GM12892 (cell line): ENCODE data around the gene PRR11.
"Not testable (repeated sequence)": the region's sequence is repeated elsewhere in the genome, so short reads cannot be mapped to it uniquely, and the experiment has no call there.

ENCODE experiments used
- DNase-seq: peaks from one replicate; pipeline ENCODE4 v3.0.0; 2011; ENCODE audit not compliant: insufficient read length
- FAIRE-seq: peaks from 2 replicates; lab custom pipeline; 2011; peaks lifted over from hg19 to GRCh38; lab: Jason Lieb, UNC
- POLR2A ChIP-seq: IDR thresholded peaks from 2 replicates; pipeline ENCODE4 v1.6.1; 2011; ENCODE audit warnings: low read depth, low read length, control low read depth
- POLR2AphosphoS5 ChIP-seq: IDR thresholded peaks from 2 replicates; pipeline ENCODE4 v1.6.1; 2011; ENCODE audit warnings: low read depth, low read length, control low read depth
- TAF1 ChIP-seq: IDR thresholded peaks from 2 replicates; pipeline ENCODE4 v1.6.1; 2011; ENCODE audit warnings: low read depth, mild to moderate bottlenecking, control low read depth, low read length, borderline replicate concordance

Gene PRR11

GRCh38 chr17:59126809-59127417 is 28.6 kb upstream of the PRR11 start:
- FAIRE-seq (no peak), DNase-seq (no peak)
- no peak for TF ChIP-seq TAF1
- TF ChIP-seq POLR2A: no peak
- TF ChIP-seq POLR2AphosphoS5: no peak

- TF ChIP-seq TAF1 (no peak), POLR2AphosphoS5 (no peak), POLR2A (no peak)
- DNase-seq: no peak
- no peak for FAIRE-seq
These were observed 25.7 kb upstream of the PRR11 start for GRCh38 chr17:59129814-59130213.

GRCh38 chr17:59131131-59131530 is 24.4 kb upstream of the PRR11 start:
- FAIRE-seq: no peak
- TF ChIP-seq TAF1: no peak
- TF ChIP-seq POLR2A: no peak
- no peak for TF ChIP-seq POLR2AphosphoS5

GRCh38 chr17:59138339-59138738 is 17.2 kb upstream of the PRR11 start:
- not testable (repeated sequence) for FAIRE-seq, DNase-seq

More at GRCh38 chr17:59131131-59131530, 24.4 kb upstream of the PRR11 start:
- DNase-seq: no peak

- DNase-seq (no peak), FAIRE-seq (no peak)
- no peak for TF ChIP-seq TAF1
- TF ChIP-seq POLR2A: no peak
- no peak for TF ChIP-seq POLR2AphosphoS5
These were observed 15.6 kb upstream of the PRR11 start for GRCh38 chr17:59139939-59140338.

GRCh38 chr17:59141860-59142259 is 13.7 kb upstream of the PRR11 start:
- FAIRE-seq (no peak), DNase-seq (no peak)
- no peak for TF ChIP-seq POLR2AphosphoS5
- no peak for TF ChIP-seq POLR2A
- no peak for TF ChIP-seq TAF1

- FAIRE-seq: no peak
- TF ChIP-seq POLR2AphosphoS5 (no peak), POLR2A (no peak), TAF1 (no peak)
- no peak for DNase-seq
These were observed 9.9 kb upstream of the PRR11 start for GRCh38 chr17:59145571-59146096.

GRCh38 chr17:59149051-59149450 is 6.5 kb upstream of the PRR11 start:
- no peak for DNase-seq
- FAIRE-seq: no peak
- TF ChIP-seq POLR2A (no peak), TAF1 (no peak), POLR2AphosphoS5 (no peak)

- FAIRE-seq (no peak), DNase-seq (no peak)
- no peak for TF ChIP-seq TAF1
- no peak for TF ChIP-seq POLR2A
- TF ChIP-seq POLR2AphosphoS5: no peak
These were observed 5.6 kb upstream of the PRR11 start for GRCh38 chr17:59149841-59150511.

GRCh38 chr17:59151006-59151405 is 4.5 kb upstream of the PRR11 start:
- no peak for DNase-seq
- TF ChIP-seq POLR2AphosphoS5 (no peak), TAF1 (no peak), POLR2A (no peak)
- no peak for FAIRE-seq

- no peak for FAIRE-seq
- TF ChIP-seq POLR2A: no peak
- TF ChIP-seq POLR2AphosphoS5: no peak
- no peak for DNase-seq
These were observed 4.0 kb upstream of the PRR11 start for GRCh38 chr17:59151591-59151990.

GRCh38 chr17:59152925-59153324 is 2.6 kb upstream of the PRR11 start:
- TF ChIP-seq TAF1 (no peak), POLR2AphosphoS5 (no peak), POLR2A (no peak)
- DNase-seq (no peak), FAIRE-seq (no peak)
